GM10266 (cell line): ENCODE results near the gene TOR4A.

ENCODE experiments used
- DNase-seq: peaks from one replicate; pipeline ENCODE4 v3.0.0; 2012; ENCODE audit errors: extremely low spot score
- CTCF ChIP-seq: IDR thresholded peaks from 2 replicates; pipeline ENCODE4 v1.5.1; 2012; ENCODE audit warnings: mild to moderate bottlenecking, low read depth; ENCODE audit not compliant: control insufficient read depth, insufficient read depth; ENCODE audit errors: missing control alignments

TOR4A gene

GRCh38 chr9:137245450-137246421 is 31.8 kb upstream of the TOR4A start:
- TF ChIP-seq CTCF, result no peak
- no peak for DNase-seq

DNA sequence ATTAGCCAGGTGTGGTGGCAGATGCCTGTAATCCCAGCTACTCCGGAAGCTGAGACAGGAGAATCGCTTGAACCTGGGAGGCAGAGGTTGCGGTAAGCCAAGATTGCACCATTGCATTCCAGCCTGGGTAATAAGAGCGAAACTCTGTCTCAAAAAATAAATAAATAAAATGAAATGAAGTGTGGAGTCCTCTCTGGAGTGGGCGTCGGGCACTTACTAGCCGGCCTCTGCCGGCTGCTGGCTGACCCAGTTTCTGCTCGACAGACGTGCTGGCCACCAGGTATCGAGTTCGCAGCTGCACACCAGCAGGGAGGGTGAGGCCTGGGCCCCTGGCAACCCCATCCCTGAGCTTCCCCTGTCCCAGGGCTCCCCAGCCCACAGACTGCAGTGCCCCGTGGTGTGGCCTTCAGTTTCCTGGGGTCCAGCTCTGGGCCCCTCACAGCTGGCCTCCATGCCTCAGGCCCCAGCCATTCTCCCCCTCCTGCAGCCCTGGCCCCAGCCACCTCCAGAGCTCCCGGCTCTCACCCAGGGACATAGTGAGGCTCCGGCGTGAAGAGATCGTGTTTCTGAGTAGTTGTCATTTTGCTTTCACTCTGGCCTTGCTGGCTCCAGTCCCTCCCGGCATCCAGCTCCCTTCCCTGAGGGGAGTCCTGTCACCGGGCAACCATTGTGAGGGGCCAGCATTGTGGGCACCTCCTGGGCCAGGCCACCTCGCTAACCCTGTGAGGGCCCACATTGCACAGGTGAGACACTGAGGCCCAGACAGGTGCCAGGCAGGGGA is 30.2 kb upstream of the TOR4A start:
- no peak for DNase-seq
- TF ChIP-seq CTCF, result no peak

GRCh38 chr9:137247916-137248175 is 29.7 kb upstream of the TOR4A start:
- no peak for DNase-seq
- TF ChIP-seq CTCF, result no peak

DNA sequence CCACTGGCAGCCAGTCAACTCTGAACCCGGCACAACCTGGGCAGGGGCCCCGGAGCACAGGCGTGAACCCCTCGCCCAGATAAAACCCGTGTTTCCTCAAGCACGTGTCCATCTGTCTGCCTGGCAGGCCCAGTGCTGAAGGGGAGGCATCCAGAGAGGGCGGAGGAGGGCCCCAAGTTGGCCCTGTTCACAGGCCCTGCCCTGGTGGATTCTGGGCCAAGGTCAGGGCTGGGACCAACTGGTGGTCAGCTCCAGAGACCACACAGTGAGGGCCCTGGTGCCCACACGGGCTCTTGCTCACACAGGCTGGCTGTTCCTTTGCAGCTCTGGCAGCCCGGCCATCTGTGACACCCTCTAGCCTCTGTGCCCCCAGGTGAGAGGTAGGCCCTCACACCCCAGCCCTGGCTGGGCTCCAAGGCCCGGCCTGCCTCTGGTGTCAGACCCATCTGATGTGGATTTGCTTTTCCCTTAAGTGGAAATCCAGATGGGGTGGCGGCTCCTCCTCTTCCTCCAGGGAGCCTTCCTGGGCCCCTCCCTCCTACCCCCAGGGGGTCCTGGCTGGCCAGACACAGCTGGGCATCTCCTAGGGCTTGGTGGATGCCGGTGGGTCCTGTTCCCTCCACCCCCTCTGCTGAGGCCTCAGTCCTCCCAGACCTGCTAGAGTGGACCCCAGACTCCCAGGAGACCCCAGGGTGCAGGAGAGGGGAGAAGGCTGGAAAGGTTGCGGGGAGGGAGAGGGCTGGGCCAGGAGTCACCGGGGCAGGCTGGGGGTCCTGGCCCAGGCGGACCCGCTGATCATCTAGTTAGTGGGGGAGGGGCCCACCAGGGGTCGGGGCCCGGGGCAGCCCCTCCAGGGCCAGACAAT is 27.0 kb upstream of the TOR4A start:
- TF ChIP-seq CTCF, result no peak
- no peak for DNase-seq

DNA sequence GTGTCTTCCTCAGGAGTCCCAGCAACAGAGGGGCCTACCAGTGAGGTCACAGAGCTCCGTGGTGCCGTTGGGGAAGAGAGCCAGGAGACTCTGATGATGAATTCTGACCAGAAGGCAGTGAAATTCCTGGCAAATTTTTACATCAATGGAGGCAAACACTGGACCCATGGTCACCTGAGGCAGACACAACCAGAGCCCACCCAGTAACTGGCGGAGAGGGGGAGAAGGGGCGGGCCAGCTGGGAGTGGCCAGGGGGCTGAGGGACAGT is 26.4 kb upstream of the TOR4A start, which contains the start of gene STPG3:
Gene STPG3 (plus strand): TSS at position 93 of the 268 bp plus-strand sequence. CDS start 1 bp downstream, at position 94.
- TF ChIP-seq CTCF, result no peak
- DNase-seq, result no peak

DNA sequence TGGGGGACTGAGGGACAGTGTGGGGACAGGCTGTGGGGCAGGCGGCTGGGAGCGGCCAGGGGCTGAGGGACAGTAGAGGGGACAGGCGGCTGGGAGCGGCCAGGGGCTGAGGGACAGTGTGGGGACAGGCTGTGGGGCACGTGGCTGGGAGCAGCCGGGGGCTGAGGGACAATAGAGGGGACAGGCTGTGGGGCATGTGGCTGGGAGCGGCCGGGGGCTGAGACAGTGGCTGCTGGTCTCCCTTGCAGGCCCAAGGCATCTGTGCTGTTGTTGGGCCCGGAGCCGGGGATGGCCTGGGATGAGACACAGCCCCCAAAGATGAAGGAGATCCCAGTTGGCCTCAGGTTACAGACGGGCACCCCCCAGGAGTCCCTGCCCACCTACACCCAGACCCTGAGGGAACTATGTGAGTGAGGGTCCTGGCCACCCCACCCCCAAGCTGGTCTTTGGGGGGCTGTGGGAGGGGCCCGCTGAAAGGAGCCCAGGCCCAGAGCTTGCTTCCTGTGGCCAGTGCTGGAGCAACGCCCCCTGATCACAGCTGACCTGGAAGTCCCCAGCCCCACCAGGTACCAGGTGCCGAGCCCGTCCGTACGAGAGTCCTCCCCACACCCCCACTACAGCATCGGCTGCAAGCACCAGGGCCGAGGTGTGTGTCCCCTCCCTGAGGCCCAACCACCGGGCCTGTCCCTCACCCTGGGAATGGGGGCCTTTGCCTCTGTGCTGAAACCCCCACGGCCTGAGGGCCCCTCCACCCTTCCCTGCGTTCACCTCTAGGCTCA is 25.8 kb upstream of the TOR4A start:
- TF ChIP-seq CTCF, result no peak
- DNase-seq, result no peak
